B cell (primary cell): ENCODE data around the gene TXNRD3.

ENCODE experiments used
- EZH2 ChIP-seq: IDR thresholded peaks from 2 replicates; pipeline ENCODE4 v1.6.1; 2012; ENCODE audit warnings: borderline replicate concordance, low read depth, mild to moderate bottlenecking, moderate library complexity, low read length; ENCODE audit not compliant: insufficient read depth, poor library complexity, severe bottlenecking
- TF ChIP-seq, protein P1 (sequence below): fragments of 200-600 bp; IDR thresholded peaks from one replicate; pipeline ENCODE4 v1.8.0; 2022; ENCODE audit warnings: antibody characterized with exemption, mild to moderate bottlenecking

DNA sequence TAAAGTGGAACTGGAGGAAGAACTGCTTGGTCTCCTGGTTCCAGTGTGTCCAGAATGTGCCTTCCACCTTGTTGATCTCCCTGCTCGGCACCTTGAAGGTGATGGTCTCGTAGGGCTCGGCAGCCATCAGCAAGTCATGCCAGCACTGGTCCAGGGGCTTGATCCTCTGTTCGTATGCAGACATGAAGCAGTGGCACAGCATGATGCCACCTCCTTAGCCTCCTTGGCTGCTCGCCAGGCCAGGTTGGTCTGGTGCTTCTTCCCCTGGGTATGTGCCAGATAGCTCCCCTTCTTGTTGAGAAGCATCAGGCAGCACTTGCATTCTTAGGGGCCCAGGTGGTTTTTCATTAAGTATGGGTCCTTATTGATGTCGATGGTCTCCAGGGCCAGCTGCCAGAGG is 17.8 kb upstream of the TXNRD3 start:
- no peak for TF ChIP-seq EZH2
- TF ChIP-seq, protein P1, sequence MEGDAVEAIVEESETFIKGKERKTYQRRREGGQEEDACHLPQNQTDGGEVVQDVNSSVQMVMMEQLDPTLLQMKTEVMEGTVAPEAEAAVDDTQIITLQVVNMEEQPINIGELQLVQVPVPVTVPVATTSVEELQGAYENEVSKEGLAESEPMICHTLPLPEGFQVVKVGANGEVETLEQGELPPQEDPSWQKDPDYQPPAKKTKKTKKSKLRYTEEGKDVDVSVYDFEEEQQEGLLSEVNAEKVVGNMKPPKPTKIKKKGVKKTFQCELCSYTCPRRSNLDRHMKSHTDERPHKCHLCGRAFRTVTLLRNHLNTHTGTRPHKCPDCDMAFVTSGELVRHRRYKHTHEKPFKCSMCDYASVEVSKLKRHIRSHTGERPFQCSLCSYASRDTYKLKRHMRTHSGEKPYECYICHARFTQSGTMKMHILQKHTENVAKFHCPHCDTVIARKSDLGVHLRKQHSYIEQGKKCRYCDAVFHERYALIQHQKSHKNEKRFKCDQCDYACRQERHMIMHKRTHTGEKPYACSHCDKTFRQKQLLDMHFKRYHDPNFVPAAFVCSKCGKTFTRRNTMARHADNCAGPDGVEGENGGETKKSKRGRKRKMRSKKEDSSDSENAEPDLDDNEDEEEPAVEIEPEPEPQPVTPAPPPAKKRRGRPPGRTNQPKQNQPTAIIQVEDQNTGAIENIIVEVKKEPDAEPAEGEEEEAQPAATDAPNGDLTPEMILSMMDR: no peak
